Measurements from ENCODE around the gene CPXM2.

Gene CPXM2

GRCh38 chr10:123903621-123904020 lies 12.0 kb upstream of the CPXM2 start:
- DNase-seq, result no peak

- DNase-seq, result no peak
These were observed 10.0 kb upstream of the CPXM2 start for GRCh38 chr10:123901621-123902020.

- no peak for DNase-seq
These were observed 5.5 kb upstream of the CPXM2 start for GRCh38 chr10:123897146-123897545.

GRCh38 chr10:123896246-123896927 lies 4.8 kb upstream of the CPXM2 start:
- no peak for DNase-seq

GRCh38 chr10:123893651-123894050 lies 2.0 kb upstream of the CPXM2 start:
- DNase-seq, result no peak

GRCh38 chr10:123890756-123891143 lies 857 bp downstream of the CPXM2 start:
- no peak for DNase-seq

- no peak for DNase-seq
These were observed 1.4 kb downstream of the CPXM2 start for GRCh38 chr10:123890226-123890625.

GRCh38 chr10:123889821-123890220 lies 1.8 kb downstream of the CPXM2 start:
- DNase-seq, result no peak

- DNase-seq, result no peak
These were observed 2.9 kb downstream of the CPXM2 start for GRCh38 chr10:123888751-123889150.

- no peak for DNase-seq
These were observed 3.4 kb downstream of the CPXM2 start for GRCh38 chr10:123888256-123888655.

GRCh38 chr10:123886292-123886691 lies 5.3 kb downstream of the CPXM2 start:
- no peak for DNase-seq

GRCh38 chr10:123885406-123886170 lies 6.0 kb downstream of the CPXM2 start:
- no peak for DNase-seq

- DNase-seq, result no peak
These were observed 6.7 kb downstream of the CPXM2 start for GRCh38 chr10:123884907-123885381.

GRCh38 chr10:123884351-123884906 lies 7.2 kb downstream of the CPXM2 start:
- DNase-seq, result no peak

GRCh38 chr10:123883673-123884320 lies 7.8 kb downstream of the CPXM2 start:
- DNase-seq, result no peak

- DNase-seq, result no peak
These were observed 8.7 kb downstream of the CPXM2 start for GRCh38 chr10:123882681-123883445.

GRCh38 chr10:123882177-123882576 lies 9.4 kb downstream of the CPXM2 start:
- DNase-seq, result no peak

GRCh38 chr10:123879606-123880257 lies 11.9 kb downstream of the CPXM2 start:
- DNase-seq, result no peak

- no peak for DNase-seq
These were observed 12.8 kb downstream of the CPXM2 start for GRCh38 chr10:123878666-123879303.

GRCh38 chr10:123870260-123870659 lies 21.3 kb downstream of the CPXM2 start:
- no peak for DNase-seq

- DNase-seq, result no peak
These were observed 22.6 kb downstream of the CPXM2 start for GRCh38 chr10:123869020-123869414.
